Mucosa of descending colon (tissue), 3 donors: ENCODE data around the gene PI4K2B. TPM values are rescaled to one million over a fixed set of nuclear protein-coding genes. Genes with fewer than 3 reads are reported as not detected.

ENCODE experiments used
- ATAC-seq: fragments of 200-7000 bp; cut with Tn5 transposase; one replicate; pipeline ENCODE4 v1.9.1; 2020; ENCODE audit warnings: mild to moderate bottlenecking, moderate library complexity
- DNase-seq, 3 donors: peaks; one replicate each; pipeline ENCODE4 v3.0.0-alpha.2; 2020
- H3K36me3 ChIP-seq: fragments of 200-600 bp; one replicate; pipeline ENCODE4 v1.8.0; 2021; ENCODE audit warnings: low read depth, mild to moderate bottlenecking
- H3K4me1 ChIP-seq: fragments of 200-600 bp; one replicate; pipeline ENCODE4 v1.8.0; 2021; ENCODE audit warnings: low read depth, mild to moderate bottlenecking
- H3K4me3 ChIP-seq: fragments of 200-600 bp; one replicate; pipeline ENCODE4 v1.8.0; 2021; ENCODE audit warnings: mild to moderate bottlenecking
- H3K9me3 ChIP-seq: fragments of 200-600 bp; one replicate; pipeline ENCODE4 v1.8.0; 2021; ENCODE audit warnings: mild to moderate bottlenecking
- intact Hi-C, 2 donors: fragments of 100-400 bp; cut with DNase I in 1 of 2; cut with micrococcal nuclease in 1 of 2; formaldehyde crosslinking; loops; one replicate each; pipeline versions ENCODE4 v1.11.0 to v1.11.1; 2022; cut with DNase I, micrococcal nuclease
- total RNA-seq, 3 donors: library from RNA; stranded (reverse); fragmentation: NEBNext Ultra II Directional in 2 of 3; extraction: Animal tissue kit (Norgen Biotek cat#: 25700) in 2 of 3; gene quantifications; one replicate each; pipeline versions ENCODE4 v1.2.1 to v1.2.4, GENCODE V29; 2021 to 2023
- TF ChIP-seq, protein P1 (sequence below): fragments of 200-600 bp; IDR thresholded peaks from one replicate; pipeline ENCODE4 v1.8.0; 2022; ENCODE audit warnings: antibody characterized with exemption, mild to moderate bottlenecking
- donor health status: DM: no; HTN: no; CAD: no; lungs with moderate emphysema.
- donor health status: DM: no; HTN: no; CAD: no.
- donor health status: DM: no; HTN: yes; CAD: no.

Gene PI4K2B
- total RNA-seq, 3 donors from 2014 or later: 14.3 to 25.9 (median 17.8) TPM

DNA sequence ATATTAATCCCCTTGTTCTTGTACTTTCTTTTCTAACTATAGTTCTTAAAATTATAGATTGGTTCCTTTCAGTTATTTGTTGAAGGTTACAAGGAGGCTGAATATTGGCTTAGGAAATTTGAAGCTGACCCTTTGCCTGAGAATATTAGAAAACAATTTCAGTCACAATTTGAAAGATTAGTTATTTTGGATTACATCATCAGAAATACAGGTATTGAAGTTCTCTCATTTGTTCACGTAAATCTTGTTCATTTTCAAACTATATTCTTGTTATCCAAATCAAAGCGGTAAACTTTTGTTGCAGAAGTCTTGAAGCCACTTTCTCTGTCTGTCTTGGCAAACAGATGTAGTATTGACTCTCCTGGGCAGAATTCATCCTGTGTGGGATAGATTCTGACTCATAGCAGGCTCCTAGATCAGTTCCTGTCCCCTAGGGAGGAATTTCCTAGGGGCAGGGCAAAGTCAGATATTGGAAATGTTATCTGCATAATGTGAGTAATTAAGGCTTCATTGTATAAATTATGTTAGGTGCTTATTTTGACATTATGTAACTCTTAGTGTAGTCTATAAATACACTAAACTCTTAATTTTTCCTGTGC, 25.2 kb downstream of the PI4K2B start:
- intact Hi-C loops: no loop called here
- TF ChIP-seq, protein P1, sequence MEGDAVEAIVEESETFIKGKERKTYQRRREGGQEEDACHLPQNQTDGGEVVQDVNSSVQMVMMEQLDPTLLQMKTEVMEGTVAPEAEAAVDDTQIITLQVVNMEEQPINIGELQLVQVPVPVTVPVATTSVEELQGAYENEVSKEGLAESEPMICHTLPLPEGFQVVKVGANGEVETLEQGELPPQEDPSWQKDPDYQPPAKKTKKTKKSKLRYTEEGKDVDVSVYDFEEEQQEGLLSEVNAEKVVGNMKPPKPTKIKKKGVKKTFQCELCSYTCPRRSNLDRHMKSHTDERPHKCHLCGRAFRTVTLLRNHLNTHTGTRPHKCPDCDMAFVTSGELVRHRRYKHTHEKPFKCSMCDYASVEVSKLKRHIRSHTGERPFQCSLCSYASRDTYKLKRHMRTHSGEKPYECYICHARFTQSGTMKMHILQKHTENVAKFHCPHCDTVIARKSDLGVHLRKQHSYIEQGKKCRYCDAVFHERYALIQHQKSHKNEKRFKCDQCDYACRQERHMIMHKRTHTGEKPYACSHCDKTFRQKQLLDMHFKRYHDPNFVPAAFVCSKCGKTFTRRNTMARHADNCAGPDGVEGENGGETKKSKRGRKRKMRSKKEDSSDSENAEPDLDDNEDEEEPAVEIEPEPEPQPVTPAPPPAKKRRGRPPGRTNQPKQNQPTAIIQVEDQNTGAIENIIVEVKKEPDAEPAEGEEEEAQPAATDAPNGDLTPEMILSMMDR: no peak
- H3K36me3 ChIP-seq: no peaks in the 10 kb centered on the region
- H3K9me3 ChIP-seq: no peaks in the 10 kb centered on the region
- H3K4me1 ChIP-seq: no peaks in the 10 kb centered on the region
- H3K4me3 ChIP-seq: no peak overlapping the region
- DNase-seq: no peak
- ATAC-seq: no peak

DNA sequence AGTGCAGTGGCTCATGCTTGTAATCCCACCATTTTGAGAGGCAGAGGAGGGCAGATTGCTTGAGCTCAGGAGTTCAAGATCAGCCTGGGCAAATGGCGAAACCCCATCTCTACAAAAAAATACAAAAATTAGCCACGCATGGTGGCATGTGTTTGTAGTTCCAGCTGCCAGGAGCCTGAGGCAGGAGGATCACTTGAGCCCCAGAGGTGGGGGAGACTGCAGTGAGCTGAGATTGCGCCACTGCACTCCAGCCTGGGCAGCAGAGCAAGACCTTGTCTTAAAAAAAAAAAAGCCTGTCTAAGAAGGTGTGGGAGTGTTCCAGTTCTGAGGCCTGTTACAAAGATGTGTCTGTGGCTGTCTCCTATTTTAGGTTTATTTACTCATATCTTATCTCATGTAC, 38.0 kb downstream of the PI4K2B start:
- no peak overlapping the region for H3K4me3 ChIP-seq
- ATAC-seq: no peak
- intact Hi-C loops: no loop called here
- TF ChIP-seq, protein P1: no peak
- H3K4me1 ChIP-seq: no peaks in the 10 kb centered on the region
- no peak for DNase-seq
- H3K9me3 ChIP-seq: no peaks in the 10 kb centered on the region
- H3K36me3 ChIP-seq: no peaks in the 10 kb centered on the region

DNA sequence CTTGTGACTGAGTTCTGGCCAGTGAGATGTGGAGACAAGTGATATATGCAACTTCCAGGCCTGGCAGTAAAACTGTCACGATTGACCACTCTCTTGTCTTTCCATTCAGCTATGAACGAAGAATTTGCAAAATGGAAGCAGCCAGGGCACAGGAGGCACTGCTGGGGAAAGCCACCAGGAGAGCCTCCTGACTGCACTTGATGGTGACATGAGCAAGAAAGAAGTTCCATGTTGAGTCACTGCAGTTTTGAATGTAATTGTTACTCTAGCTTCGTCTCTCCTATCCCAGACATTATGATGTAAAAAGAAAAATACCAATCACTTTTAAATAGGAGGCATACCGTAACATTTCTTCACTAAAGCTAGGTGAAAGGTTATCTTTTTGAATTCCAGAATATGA, 46.4 kb downstream of the PI4K2B start:
- Histone ChIP-seq H3K36me3 (no peaks in the 10 kb centered on the region), H3K4me1 (no peaks in the 10 kb centered on the region), H3K9me3 (no peaks in the 10 kb centered on the region), H3K4me3 (no peak overlapping the region)
- no peak for ATAC-seq
- no peak for DNase-seq
- TF ChIP-seq, protein P1: no peak
- intact Hi-C loops: no loop called here

DNA sequence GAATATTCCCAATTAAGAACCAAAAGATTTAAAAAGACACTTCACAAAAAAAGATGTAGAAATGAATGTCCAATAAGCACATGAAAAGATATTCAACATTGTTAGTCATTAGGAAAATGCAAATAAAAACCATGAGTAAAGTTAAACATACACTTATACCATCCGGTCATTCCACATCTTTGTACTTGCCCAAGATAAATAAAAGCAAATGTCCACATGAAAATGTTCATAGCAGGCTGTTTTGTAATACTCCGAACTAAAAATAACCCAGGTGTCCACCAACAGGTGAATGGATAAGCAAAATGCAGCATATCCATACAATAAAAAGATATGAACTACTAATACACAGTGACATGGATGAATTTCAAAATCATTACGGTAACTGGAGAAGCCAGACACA, 50.1 kb downstream of the PI4K2B start:
- intact Hi-C loops: no loop called here
- Histone ChIP-seq H3K4me1 (no peaks in the 10 kb centered on the region), H3K9me3 (no peaks in the 10 kb centered on the region), H3K36me3 (no peaks in the 10 kb centered on the region), H3K4me3 (no peak overlapping the region)
- DNase-seq (no peak), ATAC-seq (no peak)
- TF ChIP-seq, protein P1: no peak

DNA sequence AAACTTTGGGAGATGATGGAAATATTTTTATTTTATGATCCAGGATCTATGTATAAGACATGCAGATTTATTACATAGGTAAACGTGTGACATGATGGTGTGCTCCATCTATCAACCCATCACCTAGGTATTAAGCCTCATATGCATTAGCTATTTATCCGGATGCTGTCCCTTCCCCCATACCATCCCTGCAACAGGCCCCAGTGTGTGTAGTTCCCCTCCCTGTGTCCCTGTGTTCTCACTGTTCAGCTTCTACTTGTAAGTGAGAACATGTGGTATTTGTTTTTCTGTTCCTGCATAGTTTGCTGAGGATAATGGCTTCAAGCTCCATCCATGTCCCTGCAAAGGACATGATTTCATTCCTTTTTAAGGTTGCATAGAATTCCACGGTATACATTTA, 50.6 kb downstream of the PI4K2B start:
- ATAC-seq (no peak), DNase-seq (no peak)
- TF ChIP-seq, protein P1: no peak
- H3K9me3 ChIP-seq: no peaks in the 10 kb centered on the region
- H3K4me1 ChIP-seq: no peaks in the 10 kb centered on the region
- H3K4me3 ChIP-seq: no peak overlapping the region
- intact Hi-C loops: no loop called here
- H3K36me3 ChIP-seq: no peaks in the 10 kb centered on the region

DNA sequence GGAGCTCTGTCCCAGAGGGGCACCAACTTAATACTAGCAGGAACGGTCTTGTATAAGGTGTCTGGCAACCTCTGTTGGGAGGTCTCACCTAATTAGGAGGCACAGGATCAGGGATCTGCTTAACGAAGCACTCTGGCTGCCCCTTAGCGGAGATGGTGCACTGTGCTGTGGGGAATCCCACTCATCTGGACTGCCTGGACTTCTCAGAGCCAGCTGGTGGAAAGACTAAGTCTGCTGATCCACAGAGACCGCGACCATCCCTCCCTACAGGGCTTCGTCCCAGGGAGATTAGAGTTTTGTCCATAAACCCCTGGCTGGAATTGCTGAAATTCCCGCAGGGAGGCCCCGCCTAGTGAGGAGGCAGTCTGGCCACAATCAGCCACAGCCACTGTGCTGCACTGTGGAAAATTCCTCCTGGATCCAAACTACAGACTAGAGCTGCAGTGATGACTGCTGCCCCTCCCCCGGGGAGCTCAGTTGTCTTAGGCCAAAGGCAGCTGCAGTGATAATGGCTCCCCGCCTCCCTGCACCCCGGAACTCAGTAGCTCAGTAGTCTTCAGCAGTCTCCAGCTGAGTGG, 56.7 kb downstream of the PI4K2B start:
- TF ChIP-seq, protein P1: no peak
- Histone ChIP-seq H3K4me1 (no peaks in the 10 kb centered on the region), H3K9me3 (no peaks in the 10 kb centered on the region), H3K36me3 (no peaks in the 10 kb centered on the region), H3K4me3 (no peak overlapping the region)
- ATAC-seq (no peak), DNase-seq (no peak)
- intact Hi-C loops: no loop called here
